Activated naive CD8-positive, alpha-beta T cell treated with anti-CD3 and anti-CD28 coated beads, Interleukin-2, amount 50 U/mL, for 16 hours (primary cell): ENCODE results near the gene OXER1.

Source experiments
- DNase-seq: peaks from one replicate; pipeline ENCODE4 v3.0.0-alpha.2; 2020; ENCODE audit warnings: low read depth, low spot score

The OXER1 gene

GRCh38 chr2:42793334-42794270, 29.7 kb upstream of the OXER1 start:
- no peak for DNase-seq

- no peak for DNase-seq
Observed at GRCh38 chr2:42792583-42793333, 28.8 kb upstream of the OXER1 start, which contains the start of gene HAAO. Gene HAAO, minus strand, starts transcription at chr2:42792583. Its CDS starts 47 bp downstream, at chr2:42792536.

GRCh38 chr2:42792087-42792582, 28.2 kb upstream of the OXER1 start:
- no peak for DNase-seq

GRCh38 chr2:42791606-42792005, 27.7 kb upstream of the OXER1 start:
- DNase-seq: no peak

GRCh38 chr2:42789751-42790150, 25.8 kb upstream of the OXER1 start:
- no peak for DNase-seq

- no peak for DNase-seq
Observed at GRCh38 chr2:42788882-42789281, 24.9 kb upstream of the OXER1 start.

GRCh38 chr2:42788478-42788793, 24.5 kb upstream of the OXER1 start:
- no peak for DNase-seq

GRCh38 chr2:42787788-42788477, 24.0 kb upstream of the OXER1 start:
- DNase-seq: no peak

- DNase-seq: no peak
Observed at GRCh38 chr2:42787424-42787787, 23.5 kb upstream of the OXER1 start.

- no peak for DNase-seq
Observed at GRCh38 chr2:42786561-42787345, 22.8 kb upstream of the OXER1 start.

GRCh38 chr2:42784204-42784880, 20.4 kb upstream of the OXER1 start:
- DNase-seq: no peak

GRCh38 chr2:42783511-42783910, 19.6 kb upstream of the OXER1 start:
- no peak for DNase-seq

GRCh38 chr2:42781181-42781580, 17.2 kb upstream of the OXER1 start:
- DNase-seq: no peak

- no peak for DNase-seq
Observed at GRCh38 chr2:42777883-42778805, 14.2 kb upstream of the OXER1 start.

- DNase-seq: no peak
Observed at GRCh38 chr2:42775810-42776209, 11.9 kb upstream of the OXER1 start.

GRCh38 chr2:42775186-42775585, 11.3 kb upstream of the OXER1 start:
- no peak for DNase-seq

- DNase-seq: no peak
Observed at GRCh38 chr2:42771546-42772153, 7.7 kb upstream of the OXER1 start.

- no peak for DNase-seq
Observed at GRCh38 chr2:42770288-42771131, 6.6 kb upstream of the OXER1 start.
